Peyer's patch (tissue), 4 donors: Measurements from ENCODE around the gene LONRF3. TPM values are rescaled to one million over a fixed set of nuclear protein-coding genes. Genes with fewer than 3 reads are reported as not detected.

ENCODE experiments used
- DNase-seq, 3 donors: peaks; one replicate each; pipeline ENCODE4 v3.0.0-alpha.2; 2017 to 2019
- H3K27ac ChIP-seq, 4 donors: fragments of 200-600 bp; sonication (generic); one replicate each; pipeline ENCODE4 v1.5.1; 2016 to 2019
- H3K27me3 ChIP-seq, 2 donors: fragments of 200-600 bp; sonication (generic); one replicate each; pipeline ENCODE4 v1.5.1; 2019
- H3K36me3 ChIP-seq, 3 donors: fragments of 200-600 bp; sonication (generic); one replicate each; pipeline ENCODE4 v1.5.1; 2016 to 2019
- H3K4me1 ChIP-seq, 4 donors: fragments of 200-600 bp; sonication (generic); one replicate each; pipeline ENCODE4 v1.5.1; 2016 to 2019
- H3K4me3 ChIP-seq, 4 donors: fragments of 200-600 bp; sonication (generic); 1 replicate in 3 of 4; 2 replicates in 1 of 4; pipeline ENCODE4 v1.5.1; 2016 to 2019; ENCODE audit warnings: mild to moderate bottlenecking in 1 of 4
- H3K9me3 ChIP-seq, 4 donors: fragments of 200-600 bp; sonication (generic); one replicate each; pipeline ENCODE4 v1.5.1; 2016 to 2019; ENCODE audit warnings: mild to moderate bottlenecking in 1 of 4
- POLR2A ChIP-seq, 2 donors: fragments of 450-650 bp; IDR thresholded peaks; one replicate each; pipeline ENCODE4 v1.5.1; 2017; ENCODE audit warnings: antibody characterized with exemption in 2 of 2, mild to moderate bottlenecking in 2 of 2, moderate library complexity in 2 of 2
- total RNA-seq, 4 donors: library from RNA; depleted of rRNA; stranded (reverse); fragments of >200 nt; gene quantifications; one replicate each; pipeline ENCODE4 v1.1.0, GENCODE V29; 2016
- TF ChIP-seq, protein P1 (sequence below), 6 experiments: fragments of 450-650 bp in 4 of 6; fragments of 200-600 bp in 2 of 6; sonication (generic) in 1 of 6; IDR thresholded peaks; one replicate each; pipeline ENCODE4 v1.5.1; 2017 to 2019; ENCODE audit warnings: antibody characterized with exemption in 6 of 6, mild to moderate bottlenecking in 3 of 6, moderate library complexity in 1 of 6

The LONRF3 gene
- total RNA-seq, 4 donors from 2014 or later, result 5.0 to 10.7 (median 6.6) TPM

DNA sequence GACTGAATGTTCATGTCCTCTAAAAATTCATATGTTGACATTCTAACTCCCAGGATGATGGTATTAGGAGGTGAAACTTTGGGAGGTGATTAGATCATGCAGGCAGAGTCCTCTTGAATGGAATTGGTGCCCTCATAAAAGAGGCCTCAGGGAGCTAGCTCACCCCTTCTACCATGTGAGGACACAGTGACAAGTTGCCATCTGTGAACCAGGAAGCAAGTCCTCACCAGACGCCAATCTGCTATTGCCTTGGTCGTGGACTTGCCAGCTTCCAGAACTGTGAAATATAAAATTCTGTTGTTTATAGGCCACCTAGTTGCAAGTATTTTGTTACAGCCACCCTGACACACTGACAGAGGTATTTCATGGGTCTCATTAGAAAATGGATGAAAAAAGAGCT, 28.5 kb upstream of the LONRF3 start:
- no peak for DNase-seq
- H3K4me1 ChIP-seq, result no peaks in the 10 kb centered on the region
- no peak overlapping the region for H3K27ac ChIP-seq
- no peak overlapping the region for H3K4me3 ChIP-seq
- H3K9me3 ChIP-seq, result no peaks in the 10 kb centered on the region
- TF ChIP-seq POLR2A (IDR thresholded peaks at IDR 0.05), result no peak
- TF ChIP-seq, protein P1, sequence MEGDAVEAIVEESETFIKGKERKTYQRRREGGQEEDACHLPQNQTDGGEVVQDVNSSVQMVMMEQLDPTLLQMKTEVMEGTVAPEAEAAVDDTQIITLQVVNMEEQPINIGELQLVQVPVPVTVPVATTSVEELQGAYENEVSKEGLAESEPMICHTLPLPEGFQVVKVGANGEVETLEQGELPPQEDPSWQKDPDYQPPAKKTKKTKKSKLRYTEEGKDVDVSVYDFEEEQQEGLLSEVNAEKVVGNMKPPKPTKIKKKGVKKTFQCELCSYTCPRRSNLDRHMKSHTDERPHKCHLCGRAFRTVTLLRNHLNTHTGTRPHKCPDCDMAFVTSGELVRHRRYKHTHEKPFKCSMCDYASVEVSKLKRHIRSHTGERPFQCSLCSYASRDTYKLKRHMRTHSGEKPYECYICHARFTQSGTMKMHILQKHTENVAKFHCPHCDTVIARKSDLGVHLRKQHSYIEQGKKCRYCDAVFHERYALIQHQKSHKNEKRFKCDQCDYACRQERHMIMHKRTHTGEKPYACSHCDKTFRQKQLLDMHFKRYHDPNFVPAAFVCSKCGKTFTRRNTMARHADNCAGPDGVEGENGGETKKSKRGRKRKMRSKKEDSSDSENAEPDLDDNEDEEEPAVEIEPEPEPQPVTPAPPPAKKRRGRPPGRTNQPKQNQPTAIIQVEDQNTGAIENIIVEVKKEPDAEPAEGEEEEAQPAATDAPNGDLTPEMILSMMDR (IDR thresholded peaks at IDR 0.05), result no peak
- no peaks in the 10 kb centered on the region for H3K36me3 ChIP-seq
- H3K27me3 ChIP-seq, result no peaks in the 10 kb centered on the region

DNA sequence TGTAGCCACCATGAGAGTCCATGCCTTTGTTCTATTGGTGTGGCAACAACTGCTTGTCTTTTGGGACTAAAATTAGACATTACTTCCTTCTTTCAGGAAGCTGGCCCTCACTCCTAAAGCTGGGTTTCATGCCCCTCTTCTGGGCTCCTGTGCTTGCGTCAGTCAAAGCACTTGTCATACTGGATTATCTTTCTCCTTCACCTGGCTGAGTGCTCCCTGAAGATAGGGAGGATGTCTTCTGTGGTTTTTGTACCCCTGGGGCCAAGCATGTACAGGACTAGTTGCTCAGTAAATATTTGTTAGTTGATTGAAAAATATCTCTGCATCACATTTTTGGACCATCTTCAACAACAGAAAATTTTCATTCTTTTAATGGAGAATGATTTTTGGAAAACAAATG, 26.1 kb upstream of the LONRF3 start:
- H3K9me3 ChIP-seq, result no peaks in the 10 kb centered on the region
- no peaks in the 10 kb centered on the region for H3K4me1 ChIP-seq
- no peaks in the 10 kb centered on the region for H3K36me3 ChIP-seq
- no peak overlapping the region for H3K27ac ChIP-seq
- TF ChIP-seq POLR2A (IDR thresholded peaks at IDR 0.05), result no peak
- TF ChIP-seq, protein P1 (IDR thresholded peaks at IDR 0.05), result no peak
- H3K27me3 ChIP-seq, result no peaks in the 10 kb centered on the region
- no peak overlapping the region for H3K4me3 ChIP-seq
- DNase-seq, result no peak

DNA sequence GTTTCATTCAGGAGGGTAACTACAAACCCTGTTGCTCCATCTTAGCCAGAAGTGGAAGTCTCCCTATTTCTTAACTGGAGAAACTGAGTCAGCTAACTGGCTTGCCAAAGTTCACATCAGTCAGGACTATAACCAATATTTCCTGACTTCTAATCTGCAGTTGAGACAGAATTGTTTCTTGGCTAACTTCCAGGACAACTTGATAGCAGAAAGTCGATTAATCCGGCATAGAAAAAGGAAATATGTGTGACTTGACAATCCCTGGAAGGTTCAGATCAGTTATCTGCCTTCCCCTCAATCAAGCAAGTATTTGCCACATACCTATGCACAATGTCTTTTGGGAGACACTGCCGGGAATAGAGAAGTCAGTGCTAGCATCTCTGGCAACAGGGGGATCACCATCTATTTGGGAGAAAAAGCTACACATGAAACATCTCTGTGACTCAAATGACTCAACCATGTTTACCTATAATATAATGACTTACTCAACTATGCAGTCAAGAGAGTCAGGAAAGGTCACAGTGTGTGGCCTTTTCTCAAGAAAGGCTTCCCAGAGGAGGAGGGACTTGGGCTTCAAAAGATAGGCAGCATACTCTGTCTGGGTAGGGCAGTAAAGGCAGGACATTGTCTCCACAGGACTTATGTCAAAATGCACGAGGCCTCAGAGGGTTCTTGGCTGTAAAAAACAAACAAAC, 12.4 kb upstream of the LONRF3 start:
- no peaks in the 10 kb centered on the region for H3K36me3 ChIP-seq
- no peak for TF ChIP-seq POLR2A (IDR thresholded peaks at IDR 0.05)
- TF ChIP-seq, protein P1 (IDR thresholded peaks at IDR 0.05), result no peak
- no peaks in the 10 kb centered on the region for H3K9me3 ChIP-seq
- H3K4me1 ChIP-seq, result no peaks in the 10 kb centered on the region
- no peaks in the 10 kb centered on the region for H3K27me3 ChIP-seq
- H3K4me3 ChIP-seq, result no peak overlapping the region
- DNase-seq, result no peak
- H3K27ac ChIP-seq, result no peak overlapping the region

DNA sequence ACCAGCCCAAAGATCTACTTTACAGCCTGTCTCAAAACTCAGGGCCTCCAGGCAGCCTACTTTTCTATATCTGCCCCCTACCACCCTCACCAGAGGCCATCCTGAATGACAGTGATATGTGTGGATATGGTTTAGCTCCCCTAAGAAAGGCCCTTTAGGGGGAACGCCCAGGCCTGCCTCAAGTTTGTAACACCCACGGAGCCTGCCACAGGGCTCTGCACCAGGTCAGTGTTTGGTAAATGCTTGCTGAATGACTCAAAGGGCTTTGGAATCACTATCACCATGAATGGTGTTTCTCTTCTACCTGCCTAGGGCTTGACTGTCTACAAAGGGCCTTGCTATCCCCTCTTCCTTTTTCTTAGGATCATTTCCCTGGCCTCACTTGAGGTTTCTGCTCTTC, 11.3 kb upstream of the LONRF3 start:
- no peak for DNase-seq
- H3K27me3 ChIP-seq, result no peaks in the 10 kb centered on the region
- no peaks in the 10 kb centered on the region for H3K4me1 ChIP-seq
- no peak overlapping the region for H3K27ac ChIP-seq
- no peaks in the 10 kb centered on the region for H3K36me3 ChIP-seq
- H3K9me3 ChIP-seq, result no peaks in the 10 kb centered on the region
- no peak for TF ChIP-seq POLR2A (IDR thresholded peaks at IDR 0.05)
- TF ChIP-seq, protein P1 (IDR thresholded peaks at IDR 0.05), result no peak
- no peak overlapping the region for H3K4me3 ChIP-seq

DNA sequence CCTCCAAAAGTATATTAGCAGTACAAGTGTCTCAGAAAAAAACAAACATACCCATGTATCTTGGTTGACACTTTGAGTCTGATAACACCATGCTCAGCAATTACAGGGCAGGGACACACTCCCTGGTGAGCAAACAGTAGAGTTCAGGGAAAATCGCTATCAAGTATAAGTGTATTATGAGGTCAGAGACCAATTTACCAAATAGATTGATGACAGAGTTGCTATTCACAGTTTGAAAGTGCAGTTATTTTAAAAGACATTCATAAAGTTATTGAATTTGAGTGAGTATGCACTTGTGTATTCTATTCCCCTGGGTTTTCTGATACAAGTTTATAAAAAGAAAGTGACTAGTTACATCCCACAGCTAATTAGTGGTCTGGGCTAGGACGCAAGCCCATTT, 10.2 kb upstream of the LONRF3 start:
- Histone ChIP-seq H3K36me3 (no peaks in the 10 kb centered on the region), H3K27ac (no peak overlapping the region), H3K27me3 (no peaks in the 10 kb centered on the region), H3K4me3 (no peak overlapping the region), H3K9me3 (no peaks in the 10 kb centered on the region), H3K4me1 (no peaks in the 10 kb centered on the region)
- TF ChIP-seq POLR2A (IDR thresholded peaks at IDR 0.05), result no peak
- TF ChIP-seq, protein P1 (IDR thresholded peaks at IDR 0.05), result no peak
- DNase-seq, result no peak

DNA sequence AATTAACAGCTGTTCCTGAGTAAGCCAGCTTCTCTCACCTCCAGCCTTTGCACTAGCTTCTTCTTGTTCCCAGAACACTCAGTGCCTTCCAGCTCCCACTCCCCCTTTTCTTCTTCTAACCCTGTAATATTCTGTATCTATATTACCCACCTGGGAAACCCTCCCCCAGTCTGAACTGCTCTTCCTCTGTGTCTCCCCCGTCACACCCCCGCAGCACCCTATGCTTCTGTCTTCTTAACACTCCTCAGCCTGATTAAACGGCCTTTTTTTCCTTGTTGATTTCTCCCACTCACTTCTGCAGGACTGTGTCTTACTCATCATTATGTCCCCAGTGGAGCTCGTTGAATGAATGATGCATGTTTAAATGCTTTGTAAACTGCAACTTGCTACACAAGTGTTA, 9.0 kb upstream of the LONRF3 start:
- H3K4me3 ChIP-seq, result no peak overlapping the region
- H3K4me1 ChIP-seq, result no peaks in the 10 kb centered on the region
- TF ChIP-seq, protein P1 (IDR thresholded peaks at IDR 0.05), result no peak
- no peak for TF ChIP-seq POLR2A (IDR thresholded peaks at IDR 0.05)
- no peak overlapping the region for H3K27ac ChIP-seq
- no peaks in the 10 kb centered on the region for H3K27me3 ChIP-seq
- H3K9me3 ChIP-seq, result no peaks in the 10 kb centered on the region
- no peaks in the 10 kb centered on the region for H3K36me3 ChIP-seq
- no peak for DNase-seq
